Liver (tissue), 3 donors: ENCODE results near the gene RIC8B.

Experiments
- CTCF ChIP-seq: fragments of 150-350 bp; IDR thresholded peaks from 2 replicates; pipeline ENCODE4 v1.5.1; 2017; ENCODE audit warnings: improper control_type of control experiment, low read depth, low read length; ENCODE audit not compliant: missing input control
- EGR1 ChIP-seq, 2 donors: IDR thresholded peaks; 2 replicates each; pipeline ENCODE4 v1.6.1; 2016 to 2018; ENCODE audit warnings: antibody characterized with exemption in 2 of 2, low read depth in 2 of 2
- GABPA ChIP-seq, 2 donors: IDR thresholded peaks in 1 of 2; conservative IDR thresholded peaks in 1 of 2; 2 replicates each; pipeline ENCODE4 v1.6.1; 2016; ENCODE audit warnings: antibody characterized with exemption in 2 of 2, mild to moderate bottlenecking in 1 of 2, moderate library complexity in 1 of 2
- JUND ChIP-seq, 2 donors: IDR thresholded peaks; 2 replicates each; pipeline ENCODE4 v1.6.1; 2016; ENCODE audit warnings: antibody characterized with exemption in 2 of 2
- MAX ChIP-seq: IDR thresholded peaks from 2 replicates; pipeline ENCODE4 v1.6.1; 2016; ENCODE audit warnings: antibody characterized with exemption
- RAD21 ChIP-seq, 2 donors: IDR thresholded peaks; 2 replicates each; pipeline ENCODE4 v1.6.1; 2016; ENCODE audit warnings: antibody characterized with exemption in 2 of 2, mild to moderate bottlenecking in 2 of 2
- REST ChIP-seq: IDR thresholded peaks from 2 replicates; pipeline ENCODE4 v1.6.1; 2016; ENCODE audit warnings: antibody characterized with exemption, mild to moderate bottlenecking
- YY1 ChIP-seq: IDR thresholded peaks from 2 replicates; pipeline ENCODE4 v1.6.1; 2016; ENCODE audit warnings: antibody characterized with exemption, mild to moderate bottlenecking
- ZBTB33 ChIP-seq: IDR thresholded peaks from 2 replicates; pipeline ENCODE4 v1.6.1; 2016; ENCODE audit warnings: antibody characterized with exemption
- donor health status: healthy.
- donor health status: healthy.

- TF ChIP-seq CTCF (no peak), REST (no peak), YY1 (no peak), ZBTB33 (no peak), JUND (IDR thresholded peaks at IDR 0.05) (no peak), GABPA (IDR thresholded peaks at IDR 0.05 in 1 of 2, conservative IDR thresholded peaks at IDR 0.05 in 1 of 2) (no peak), RAD21 (IDR thresholded peaks at IDR 0.05) (no peak), MAX (no peak), EGR1 (IDR thresholded peaks at IDR 0.05; ENCODE audit: low read depth in 2 of 2) (no peak)
Measured at GRCh38 chr12:106739815-106740530, 34.5 kb upstream of the RIC8B start.
